HG03060 (cell line): ENCODE results near the gene PARD6B.
"Not testable (repeated sequence)": the region's sequence is repeated elsewhere in the genome, so short reads cannot be mapped to it uniquely, and the experiment has no call there.

Source experiments
- ATAC-seq: cut with Tn5 transposase; IDR thresholded peaks from one replicate; pipeline ENCODE4 v1.9.1; 2021; ENCODE audit warnings: low read depth, moderate number of reproducible peaks; ENCODE audit not compliant: unreplicated experiment

PARD6B gene

GRCh38 chr20:50731055-50731929 lies at the start of gene PARD6B:
PARD6B (plus strand) TSS chr20:50731580; CDS start chr20:50731787, 207 bp downstream.
- ATAC-seq = peak; percentile 71

- ATAC-seq = no peak
Observed at GRCh38 chr20:50682065-50682464, 49.3 kb upstream of the PARD6B start.

GRCh38 chr20:50682947-50683530 lies 48.3 kb upstream of the PARD6B start:
- ATAC-seq = no peak

GRCh38 chr20:50683570-50683969 lies 47.8 kb upstream of the PARD6B start:
- ATAC-seq = no peak

- no peak for ATAC-seq
Observed at GRCh38 chr20:50686821-50687220, 44.6 kb upstream of the PARD6B start.

GRCh38 chr20:50688256-50688975 lies 43.0 kb upstream of the PARD6B start:
- no peak for ATAC-seq

GRCh38 chr20:50689864-50690649 lies 41.3 kb upstream of the PARD6B start:
- ATAC-seq = no peak

GRCh38 chr20:50690650-50691572 lies 40.5 kb upstream of the PARD6B start, which contains the start of gene RIPOR3:
RIPOR3 (minus strand) TSS chr20:50691542; CDS start chr20:50691128, 414 bp downstream.
- ATAC-seq = no peak

GRCh38 chr20:50691573-50692551 lies 39.5 kb upstream of the PARD6B start:
- ATAC-seq = no peak

GRCh38 chr20:50692552-50692933 lies 38.8 kb upstream of the PARD6B start:
- no peak for ATAC-seq

GRCh38 chr20:50693001-50693400 lies 38.4 kb upstream of the PARD6B start:
- ATAC-seq = no peak

GRCh38 chr20:50694379-50695134 lies 36.8 kb upstream of the PARD6B start:
- no peak for ATAC-seq

GRCh38 chr20:50695135-50695872 lies 36.1 kb upstream of the PARD6B start:
- no peak for ATAC-seq

- ATAC-seq = not testable (repeated sequence)
Observed at GRCh38 chr20:50698255-50698654, 33.1 kb upstream of the PARD6B start.

GRCh38 chr20:50699688-50700087 lies 31.7 kb upstream of the PARD6B start:
- no peak for ATAC-seq

- no peak for ATAC-seq
Observed at GRCh38 chr20:50701041-50701963, 30.1 kb upstream of the PARD6B start.
